OCI-LY3 (cell line): ENCODE measurements around the gene MEF2C.

Source experiments
- H2AFZ ChIP-seq: fragments of 200-600, 300-600 bp; shearing (Covaris generic); 2 replicates; pipeline ENCODE4 v1.6.0; 2014; ENCODE audit warnings: antibody characterized with exemption, low read depth, low read length
- H3K27ac ChIP-seq: fragments of 200-600, 300-600 bp; sonication (generic); 2 replicates; pipeline ENCODE4 v1.5.1; 2014; ENCODE audit warnings: mild to moderate bottlenecking, low read length, moderate library complexity, mixed read lengths
- H3K27me3 ChIP-seq: fragments of 200-600, 300-600 bp; sonication (generic); 2 replicates; pipeline ENCODE4 v1.6.1; 2014; ENCODE audit warnings: low read depth, low read length, mixed read lengths
- H3K36me3 ChIP-seq: fragments of 200-600, 300-600 bp; sonication (generic); replicated peaks from 2 replicates; pipeline ENCODE3; 2014; ENCODE audit warnings: low read depth, low read length, mixed read lengths
- H3K4me1 ChIP-seq: fragments of 300-600, 200-600 bp; sonication (generic); 2 replicates; pipeline ENCODE4 v1.6.1; 2014; ENCODE audit warnings: low read length, mixed read lengths
- H3K4me2 ChIP-seq: fragments of 200-600, 300-600 bp; sonication (generic); 2 replicates; pipeline ENCODE4 v1.6.1; 2014; ENCODE audit warnings: low read length, mixed read lengths
- H3K4me3 ChIP-seq: fragments of 300-600, 200-600 bp; sonication (generic); 2 replicates; pipeline ENCODE4 v1.5.1; 2014; ENCODE audit warnings: antibody characterized with exemption, mild to moderate bottlenecking, low read length, moderate library complexity
- H3K79me2 ChIP-seq: fragments of 300-600, 200-600 bp; shearing (Covaris generic); 2 replicates; pipeline ENCODE4 v1.6.1; 2014; ENCODE audit warnings: mild to moderate bottlenecking, low read length, mixed read lengths
- H3K9ac ChIP-seq: fragments of 300-600, 200-600 bp; shearing (Covaris generic); 2 replicates; pipeline ENCODE4 v1.6.0; 2014; ENCODE audit warnings: mild to moderate bottlenecking, low read length, moderate library complexity
- H3K9me3 ChIP-seq: fragments of 200-600, 300-600 bp; shearing (Covaris generic); 2 replicates; pipeline ENCODE4 v1.6.1; 2014; ENCODE audit warnings: low read length, mixed read lengths; ENCODE audit not compliant: insufficient read depth
- H4K20me1 ChIP-seq: fragments of 200-600, 300-600 bp; sonication (generic); 2 replicates; pipeline ENCODE4 v1.6.1; 2016; ENCODE audit warnings: low read length, mixed read lengths; ENCODE audit not compliant: insufficient read depth
- CTCF ChIP-seq: fragments of 200-600, 300-600 bp; sonication (generic); IDR thresholded peaks from 2 replicates; pipeline ENCODE4 v1.5.1; 2014; ENCODE audit warnings: antibody characterized with exemption, low read length, low read depth
- EZH2phosphoT487 ChIP-seq: fragments of 200-600 bp; shearing (Covaris generic); IDR thresholded peaks from 2 replicates; pipeline ENCODE4 v1.6.1; 2018; ENCODE audit warnings: antibody characterized with exemption, mixed run types, low read depth

Gene MEF2C

GRCh38 chr5:88722546-88723073 lies 160.4 kb downstream of the MEF2C start:
- no peak overlapping the region for H3K4me3 ChIP-seq
- H3K9ac ChIP-seq, result no peak overlapping the region
- H4K20me1 ChIP-seq, result no peaks in the 10 kb centered on the region
- no peaks in the 10 kb centered on the region for H3K79me2 ChIP-seq
- no peaks in the 10 kb centered on the region for H3K27me3 ChIP-seq
- peaks cover 58% of the 10 kb centered on the region for H3K36me3 ChIP-seq
- H2AFZ ChIP-seq, result no peak overlapping the region
- H3K9me3 ChIP-seq, result no peaks in the 10 kb centered on the region
- no peak for TF ChIP-seq EZH2phosphoT487
- TF ChIP-seq CTCF, result no peak
- H3K4me2 ChIP-seq, result no peak overlapping the region
- H3K27ac ChIP-seq, result no peak overlapping the region
- no peaks in the 10 kb centered on the region for H3K4me1 ChIP-seq

GRCh38 chr5:88719434-88719833 lies 163.6 kb downstream of the MEF2C start:
- Histone ChIP-seq H2AFZ (no peak overlapping the region), H3K36me3 (peaks cover 47% of the 10 kb centered on the region), H3K27me3 (no peaks in the 10 kb centered on the region), H3K27ac (no peak overlapping the region), H3K4me3 (no peak overlapping the region), H4K20me1 (no peaks in the 10 kb centered on the region), H3K4me2 (no peak overlapping the region), H3K9me3 (no peaks in the 10 kb centered on the region), H3K9ac (no peak overlapping the region), H3K4me1 (no peaks in the 10 kb centered on the region), H3K79me2 (no peaks in the 10 kb centered on the region)
- TF ChIP-seq CTCF, result no peak
- no peak for TF ChIP-seq EZH2phosphoT487

- Histone ChIP-seq H3K4me2 (no peak overlapping the region), H3K4me1 (no peaks in the 10 kb centered on the region), H3K9me3 (no peaks in the 10 kb centered on the region), H3K79me2 (no peaks in the 10 kb centered on the region), H4K20me1 (no peaks in the 10 kb centered on the region), H3K4me3 (no peak overlapping the region), H2AFZ (no peak overlapping the region), H3K27ac (no peak overlapping the region), H3K9ac (no peak overlapping the region), H3K36me3 (peaks cover 42% of the 10 kb centered on the region), H3K27me3 (no peaks in the 10 kb centered on the region)
- no peak for TF ChIP-seq EZH2phosphoT487
- no peak for TF ChIP-seq CTCF
These were observed 164.2 kb downstream of the MEF2C start for GRCh38 chr5:88718736-88719135.

- Histone ChIP-seq H3K9ac (no peak overlapping the region), H3K4me2 (no peak overlapping the region), H3K4me1 (no peaks in the 10 kb centered on the region), H2AFZ (no peak overlapping the region), H3K36me3 (peaks cover 24% of the 10 kb centered on the region), H4K20me1 (no peaks in the 10 kb centered on the region), H3K9me3 (no peaks in the 10 kb centered on the region), H3K4me3 (no peak overlapping the region), H3K79me2 (no peaks in the 10 kb centered on the region), H3K27ac (no peak overlapping the region), H3K27me3 (no peaks in the 10 kb centered on the region)
- no peak for TF ChIP-seq EZH2phosphoT487
- TF ChIP-seq CTCF, result no peak
These were observed 166.9 kb downstream of the MEF2C start for GRCh38 chr5:88716101-88716500.
